Measurements from ENCODE around the gene CACNB4. TPM values are rescaled to one million over a fixed set of nuclear protein-coding genes. Genes with fewer than 3 reads are reported as not detected.

CACNB4 gene
- total and polyA plus RNA-seq, 10 of the 15 experiments (the other 5 are each of a cell fraction or from before 2014, with no cell fraction given): 2.0 to 21.6 (median 9.3) TPM

GRCh38 chr2:151796774-151797173 is 302.1 kb downstream of the CACNB4 start (continued):
- TF ChIP-seq IRF3 (IDR thresholded peaks at IDR 0.05): no peak
- TF ChIP-seq WRNIP1 (IDR thresholded peaks at IDR 0.05; ENCODE audit: borderline replicate concordance, low read depth, low read length): no peak
- no peak for TF ChIP-seq USF2 (IDR thresholded peaks at IDR 0.05; ENCODE audit: borderline replicate concordance, low read depth, low read length)

GRCh38 chr2:151795646-151796240 is 303.1 kb downstream of the CACNB4 start:
- H3K4me1 ChIP-seq (ENCODE audit: control insufficient read depth, insufficient read depth, low read length): no peaks in the 10 kb centered on the region
- H3K36me3 ChIP-seq (ENCODE audit: control insufficient read depth in 2 of 2, insufficient read depth in 2 of 2, low read length in 1 of 2): no peaks in the 10 kb centered on the region; a peak in 1 of 4 replicates
- no peak overlapping the region for H3K4me3 ChIP-seq
- no peak for ATAC-seq
- H3K79me2 ChIP-seq (ENCODE audit: control insufficient read depth, insufficient read depth, low read length): no peaks in the 10 kb centered on the region
- POLR2A ChIA-PET: no interaction called here
- H3K4me2 ChIP-seq (ENCODE audit: control insufficient read depth, insufficient read depth): no peak overlapping the region
- no peaks in the 10 kb centered on the region; the same call in 2 of the 3 replicates for H3K9me3 ChIP-seq (replicated peaks; ENCODE audit: control insufficient read depth, insufficient read depth, low read length)
- DNase-seq (ENCODE audit: low read depth, low spot score): no peak
- H3K27ac ChIP-seq (ENCODE audit: control insufficient read depth, insufficient read depth): no peak overlapping the region
- RAD21 ChIA-PET (ENCODE audit: unreplicated experiment): no interaction called here
- H3K27me3 ChIP-seq (replicated peaks in 1 of 2; ENCODE audit: control insufficient read depth in 2 of 2, insufficient read depth in 2 of 2, low read length in 1 of 2): no peaks in the 10 kb centered on the region
- H2AFZ ChIP-seq (ENCODE audit: control insufficient read depth, low read depth, low read length): no peak overlapping the region
- FAIRE-seq: no peak
- 83% methylated on average over 4 of the region's 4 CpGs for WGBS (ENCODE audit: insufficient coverage, insufficient replicate concordance, low lambda C conversion rate, missing lambda C conversion rate)
- TF ChIP-seq RCOR1 (conservative IDR thresholded peaks at IDR 0.05; ENCODE audit: low read depth, low read length) (no peak), PKNOX1 (IDR thresholded peaks at IDR 0.05) (no peak), BMI1 (IDR thresholded peaks at IDR 0.05; ENCODE audit: borderline replicate concordance) (no peak), SREBF1 (IDR thresholded peaks at IDR 0.05; ENCODE audit: low read length) (no peak), ZNF622 (IDR thresholded peaks at IDR 0.05) (no peak), HDAC6 (IDR thresholded peaks at IDR 0.05; ENCODE audit: unreplicated experiment) (no peak), BCL3 (IDR thresholded peaks at IDR 0.05; ENCODE audit: borderline replicate concordance, insufficient read depth, low read depth, low read length, poor library complexity, severe bottlenecking) (no peak), POLR2AphosphoS2 (IDR thresholded peaks at IDR 0.05; ENCODE audit: low read depth, low read length) (no peak), SMAD5 (IDR thresholded peaks at IDR 0.05; ENCODE audit: low read depth) (no peak), BCL11A (IDR thresholded peaks at IDR 0.05; ENCODE audit: low read depth, low read length) (no peak), IRF3 (IDR thresholded peaks at IDR 0.05) (no peak)
- no peaks in the 10 kb centered on the region for H4K20me1 ChIP-seq (ENCODE audit: control insufficient read depth, insufficient read depth)
- no peak overlapping the region for H3K9ac ChIP-seq (ENCODE audit: control insufficient read depth, insufficient read depth, low read length)
- CTCF ChIA-PET: no interaction called here
- BruUV-seq (replicated peaks): no TSS peak
- in situ Hi-C loops (cut with MboI): no loop called here
- intact Hi-C loops (cut with micrococcal nuclease; ENCODE audit: unreplicated experiment): no loop called here
- SMC1A ChIA-PET (ENCODE audit: uncharacterized antibody, unreplicated experiment): no interaction called here
